Measurements from ENCODE around the gene FMN2. TPM values are rescaled to one million over a fixed set of nuclear protein-coding genes. Genes with fewer than 3 reads are reported as not detected.

FMN2 gene
- total RNA-seq, 3 donors from 2014 or later: 0.96 to 30.4 (median 3.5) TPM

DNA sequence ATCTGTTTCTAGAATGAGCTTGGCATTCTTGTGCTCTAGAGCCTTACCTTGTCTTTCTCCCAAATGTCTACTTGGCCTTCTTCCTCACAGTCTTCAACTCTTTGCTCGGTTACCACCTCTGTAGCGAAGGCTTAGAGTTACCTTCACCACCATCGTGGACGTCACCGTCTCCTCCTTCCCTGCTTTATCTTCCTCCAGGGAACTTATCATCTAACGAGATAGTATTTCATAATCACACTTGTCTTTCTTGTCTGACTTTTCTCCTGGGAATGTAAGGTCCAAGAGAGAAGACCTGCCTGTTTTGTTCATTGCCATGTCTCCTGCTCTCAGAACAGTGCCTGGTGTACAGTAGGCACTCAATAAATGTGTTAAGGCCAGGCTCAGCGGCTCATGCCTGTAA lies 404.7 kb downstream of the FMN2 start:
- TF ChIP-seq, protein P1, sequence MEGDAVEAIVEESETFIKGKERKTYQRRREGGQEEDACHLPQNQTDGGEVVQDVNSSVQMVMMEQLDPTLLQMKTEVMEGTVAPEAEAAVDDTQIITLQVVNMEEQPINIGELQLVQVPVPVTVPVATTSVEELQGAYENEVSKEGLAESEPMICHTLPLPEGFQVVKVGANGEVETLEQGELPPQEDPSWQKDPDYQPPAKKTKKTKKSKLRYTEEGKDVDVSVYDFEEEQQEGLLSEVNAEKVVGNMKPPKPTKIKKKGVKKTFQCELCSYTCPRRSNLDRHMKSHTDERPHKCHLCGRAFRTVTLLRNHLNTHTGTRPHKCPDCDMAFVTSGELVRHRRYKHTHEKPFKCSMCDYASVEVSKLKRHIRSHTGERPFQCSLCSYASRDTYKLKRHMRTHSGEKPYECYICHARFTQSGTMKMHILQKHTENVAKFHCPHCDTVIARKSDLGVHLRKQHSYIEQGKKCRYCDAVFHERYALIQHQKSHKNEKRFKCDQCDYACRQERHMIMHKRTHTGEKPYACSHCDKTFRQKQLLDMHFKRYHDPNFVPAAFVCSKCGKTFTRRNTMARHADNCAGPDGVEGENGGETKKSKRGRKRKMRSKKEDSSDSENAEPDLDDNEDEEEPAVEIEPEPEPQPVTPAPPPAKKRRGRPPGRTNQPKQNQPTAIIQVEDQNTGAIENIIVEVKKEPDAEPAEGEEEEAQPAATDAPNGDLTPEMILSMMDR (IDR thresholded peaks at IDR 0.05): no peak
- intact Hi-C loops (cut with DNase I, micrococcal nuclease): no loop called here
- Histone ChIP-seq H3K4me3 (no peak overlapping the region), H3K9me3 (no peaks in the 10 kb centered on the region), H3K36me3 (ENCODE audit: low read depth) (no peaks in the 10 kb centered on the region), H3K4me1 (ENCODE audit: low read depth) (no peaks in the 10 kb centered on the region)
- DNase-seq (no peak), ATAC-seq (no peak)

DNA sequence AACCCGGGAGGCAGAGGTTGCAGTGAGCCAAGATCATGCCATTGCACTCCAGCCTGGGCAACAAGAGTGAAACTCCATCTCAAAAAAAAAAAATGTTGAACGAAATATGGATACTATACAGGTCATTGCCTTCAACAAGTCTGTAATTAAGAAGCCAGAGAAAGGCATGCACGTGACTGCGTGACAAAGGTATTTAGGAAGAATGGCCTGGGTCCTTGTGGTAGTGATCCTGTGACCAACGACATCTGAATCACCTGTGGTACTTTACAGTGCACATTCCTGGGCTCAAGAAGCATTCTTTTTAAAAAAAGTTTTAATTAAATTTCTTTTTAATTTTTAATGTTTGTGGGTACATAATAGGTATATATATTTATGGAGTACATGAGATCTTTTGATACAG lies 405.3 kb downstream of the FMN2 start:
- DNase-seq (no peak), ATAC-seq (no peak)

DNA sequence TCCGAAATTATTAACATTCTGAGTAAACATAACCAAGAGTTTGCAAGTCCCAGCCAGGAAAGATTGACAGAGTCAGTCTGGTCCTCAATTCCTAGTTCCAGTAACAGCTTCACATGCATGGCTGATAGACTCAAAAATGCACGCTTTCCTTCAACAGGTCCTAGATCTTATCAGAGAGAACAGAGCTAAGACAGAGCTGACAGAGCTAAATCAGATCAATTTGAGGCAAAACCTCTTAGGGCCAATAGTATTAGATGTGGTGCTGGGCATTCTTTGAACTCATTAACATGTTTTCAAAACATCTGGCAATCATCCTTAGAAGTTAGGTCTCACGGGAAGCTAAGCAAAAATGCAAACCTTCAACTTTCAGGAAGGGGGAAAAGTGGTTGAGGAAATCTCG lies 406.2 kb downstream of the FMN2 start:
- H3K9me3 ChIP-seq: no peaks in the 10 kb centered on the region
- intact Hi-C loops (cut with DNase I, micrococcal nuclease): no loop called here
- H3K4me1 ChIP-seq (ENCODE audit: low read depth): no peaks in the 10 kb centered on the region
- no peaks in the 10 kb centered on the region for H3K36me3 ChIP-seq (ENCODE audit: low read depth)
- DNase-seq (no peak), ATAC-seq (no peak)
- H3K4me3 ChIP-seq: no peak overlapping the region
- TF ChIP-seq, protein P1 (IDR thresholded peaks at IDR 0.05): no peak

More for the DNA sequence above, 405.3 kb downstream of the FMN2 start:
- TF ChIP-seq, protein P1 (IDR thresholded peaks at IDR 0.05): no peak
- intact Hi-C loops (cut with DNase I, micrococcal nuclease): no loop called here
- H3K4me1 ChIP-seq (ENCODE audit: low read depth): no peaks in the 10 kb centered on the region
- H3K4me3 ChIP-seq: no peak overlapping the region
- no peaks in the 10 kb centered on the region for H3K36me3 ChIP-seq (ENCODE audit: low read depth)
- H3K9me3 ChIP-seq: no peaks in the 10 kb centered on the region

DNA sequence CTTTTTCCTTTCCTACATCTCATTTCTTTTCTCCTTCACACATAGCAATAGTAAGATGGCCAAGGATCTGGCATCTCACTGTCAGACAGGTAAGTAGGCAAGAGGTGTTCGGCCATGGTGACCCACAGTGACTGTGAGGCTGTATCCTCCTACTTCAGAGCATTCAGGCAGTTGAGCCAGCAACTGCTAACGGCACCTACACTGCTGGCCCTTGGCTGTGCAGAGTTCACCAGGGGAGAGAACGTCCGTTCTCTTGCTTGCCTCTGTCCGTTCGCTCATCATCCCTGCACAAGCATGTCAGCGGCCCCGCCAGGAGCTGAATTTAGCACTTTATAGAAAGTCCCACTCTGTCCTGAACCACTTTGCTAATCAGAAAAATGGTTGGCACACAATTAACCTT lies 406.7 kb downstream of the FMN2 start:
- ATAC-seq (no peak), DNase-seq (no peak)
- Histone ChIP-seq H3K4me1 (ENCODE audit: low read depth) (no peaks in the 10 kb centered on the region), H3K36me3 (ENCODE audit: low read depth) (no peaks in the 10 kb centered on the region), H3K9me3 (no peaks in the 10 kb centered on the region), H3K4me3 (no peak overlapping the region)
- TF ChIP-seq, protein P1 (IDR thresholded peaks at IDR 0.05): no peak
- intact Hi-C loops (cut with DNase I, micrococcal nuclease): no loop called here

DNA sequence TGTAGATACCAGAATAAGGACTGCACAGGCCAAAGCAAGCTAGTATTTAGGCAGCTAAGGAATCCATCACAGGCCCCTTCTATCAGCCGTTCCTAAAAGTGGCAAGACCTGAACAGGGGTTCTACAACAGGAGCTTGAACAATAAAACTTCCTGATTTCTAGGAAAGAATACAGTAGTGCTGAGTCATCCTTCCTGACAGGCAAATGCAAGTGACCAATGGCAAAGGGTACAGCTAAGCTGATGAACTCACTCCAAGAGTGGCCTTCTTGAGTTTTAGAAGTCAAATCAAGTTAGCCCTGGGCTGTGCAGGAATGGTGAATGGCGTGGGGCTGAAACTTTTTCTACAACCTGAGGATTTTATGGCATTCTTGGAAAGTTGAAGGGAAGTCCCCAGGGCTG lies 407.3 kb downstream of the FMN2 start:
- TF ChIP-seq, protein P1 (IDR thresholded peaks at IDR 0.05): no peak
- no peaks in the 10 kb centered on the region for H3K9me3 ChIP-seq
- DNase-seq (no peak), ATAC-seq (peak; percentile 25)
- no peak overlapping the region for H3K4me3 ChIP-seq
- intact Hi-C loops (cut with DNase I, micrococcal nuclease): no loop called here
- no peaks in the 10 kb centered on the region for H3K4me1 ChIP-seq (ENCODE audit: low read depth)
- no peaks in the 10 kb centered on the region for H3K36me3 ChIP-seq (ENCODE audit: low read depth)

DNA sequence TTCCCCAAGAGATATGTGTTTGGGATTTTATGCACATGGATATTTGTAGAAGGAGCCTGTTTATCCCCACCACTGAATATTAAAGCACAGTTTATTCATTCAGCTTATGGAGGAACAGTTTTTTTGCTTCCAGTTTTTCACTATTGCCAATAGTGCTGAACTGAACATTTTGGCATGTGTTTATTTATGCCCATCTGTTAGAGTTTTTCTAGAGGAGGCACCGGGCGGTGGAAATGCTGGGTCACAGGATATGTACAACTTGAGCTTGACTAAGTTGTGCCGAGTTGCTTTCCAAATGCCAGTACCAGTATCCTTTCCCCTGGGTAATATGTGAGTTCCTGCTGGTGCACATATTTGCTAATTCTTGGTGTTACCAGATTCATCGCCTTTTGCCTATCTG lies 409.0 kb downstream of the FMN2 start:
- DNase-seq: no peak
- intact Hi-C loops (cut with DNase I, micrococcal nuclease): no loop called here
- no peak for ATAC-seq
- no peaks in the 10 kb centered on the region for H3K4me1 ChIP-seq (ENCODE audit: low read depth)
- H3K4me3 ChIP-seq: no peak overlapping the region
- H3K9me3 ChIP-seq: no peaks in the 10 kb centered on the region
- TF ChIP-seq, protein P1 (IDR thresholded peaks at IDR 0.05): no peak
- no peaks in the 10 kb centered on the region for H3K36me3 ChIP-seq (ENCODE audit: low read depth)
